NCI-H446 treated with DMSO at 0.1 percent for 48 hours (cell line): ENCODE results near the gene KLF2.
"Not testable (repeated sequence)": the region's sequence is repeated elsewhere in the genome, so short reads cannot be mapped to it uniquely, and the experiment has no call there.

ENCODE experiments used
- DNase-seq: peaks from one replicate; lab custom pipeline; 2025; lab: John Stamatoyannopoulos, UW

The KLF2 gene

DNA sequence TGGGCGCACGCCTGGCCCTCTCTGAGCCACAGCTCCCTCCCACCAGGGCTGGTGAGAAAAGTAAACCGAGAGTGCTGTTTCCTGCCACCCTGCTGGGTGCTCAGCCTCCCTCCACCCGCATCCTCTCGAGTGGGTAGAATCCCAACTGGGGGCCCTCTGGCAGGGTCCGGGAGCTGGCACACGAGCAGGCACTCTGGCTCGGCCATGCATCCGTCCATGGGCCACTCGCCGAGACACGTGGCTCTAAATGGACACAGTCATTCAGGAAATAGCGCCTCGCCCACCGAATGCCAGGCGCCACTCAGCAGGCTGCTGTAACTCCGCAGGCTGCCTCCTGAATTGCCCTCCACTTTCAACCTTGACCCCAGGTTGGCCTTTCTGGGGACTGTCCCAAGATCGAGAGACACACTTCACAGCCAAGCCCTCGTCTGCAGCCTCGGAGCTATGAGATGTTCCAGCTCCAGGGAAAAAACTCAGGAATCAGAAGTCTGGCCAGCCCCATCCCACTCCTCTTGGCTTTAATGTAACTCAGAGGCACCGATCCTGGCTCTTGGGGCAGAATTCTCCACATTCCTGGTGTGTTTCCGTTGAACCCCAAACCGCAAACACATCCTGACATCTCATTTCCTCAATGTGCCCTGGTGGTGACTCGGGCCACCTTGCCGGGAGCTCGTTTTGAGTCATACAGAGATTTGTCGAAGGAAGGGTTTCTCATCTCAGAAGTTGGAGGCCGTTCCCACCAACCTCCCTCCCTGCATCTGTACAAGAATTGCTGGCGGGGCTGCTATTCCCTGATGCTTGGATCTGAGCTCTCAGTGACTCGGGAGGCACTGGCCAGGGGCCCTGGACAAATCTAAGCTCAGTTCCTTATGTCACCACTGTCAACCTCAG, 14.1 kb downstream of the KLF2 start:
- no peak for DNase-seq

DNA sequence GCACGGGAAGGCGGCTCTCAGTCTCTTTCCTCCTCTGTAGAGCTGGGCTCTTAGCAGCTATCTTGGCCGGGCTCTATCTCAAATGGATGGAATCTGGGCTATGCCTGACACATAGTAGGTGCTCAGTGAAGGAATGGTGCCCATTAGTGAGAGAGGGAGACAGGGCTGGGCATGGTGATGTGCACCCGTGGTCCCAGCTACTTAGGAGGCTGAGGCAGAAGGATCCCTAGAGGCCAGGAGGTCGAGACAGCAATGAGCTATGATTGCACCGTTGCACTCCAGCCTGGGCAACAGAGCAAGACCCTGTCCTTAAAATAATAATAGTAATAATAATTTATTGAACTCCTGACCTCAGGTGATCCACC, 14.7 kb downstream of the KLF2 start:
- no peak for DNase-seq

DNA sequence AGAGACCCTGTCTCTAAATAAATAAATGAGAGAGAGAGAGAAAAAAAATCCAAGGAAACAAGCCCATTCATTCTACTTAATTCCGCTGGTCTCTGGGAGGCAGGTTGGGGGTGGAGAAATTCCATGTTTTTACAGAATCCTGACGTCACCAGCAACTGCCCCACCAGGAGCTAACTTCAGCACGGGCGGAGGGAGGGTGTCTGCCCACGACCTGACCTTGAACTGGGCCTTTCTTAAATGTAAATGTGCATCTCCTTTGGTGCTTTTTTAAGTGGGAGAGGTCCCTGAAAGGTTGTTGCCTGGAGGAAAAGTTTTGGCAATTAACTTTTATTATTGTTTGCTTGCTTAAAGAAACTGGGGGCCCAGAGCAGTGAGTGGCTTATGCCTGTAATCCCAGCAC, 15.5 kb downstream of the KLF2 start:
- no peak for DNase-seq

DNA sequence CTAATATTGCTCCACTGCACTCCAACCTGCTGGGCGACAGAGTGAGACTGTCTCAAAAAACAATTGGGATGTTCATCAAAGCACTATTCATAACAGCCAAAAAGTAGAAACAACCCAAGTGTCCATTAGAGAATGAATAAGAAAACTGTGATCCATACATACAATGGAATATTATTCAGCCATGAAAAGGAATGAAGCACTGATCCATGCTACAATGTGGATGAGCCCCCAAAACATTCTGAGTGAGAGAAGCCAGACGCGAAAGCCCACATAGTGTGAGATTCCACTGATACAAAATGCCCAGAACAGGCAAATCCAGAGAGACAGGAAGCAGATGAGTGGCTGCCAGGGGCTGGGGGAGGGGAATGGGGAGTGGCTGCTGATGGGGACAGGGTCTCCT, 16.0 kb downstream of the KLF2 start:
- DNase-seq = no peak

DNA sequence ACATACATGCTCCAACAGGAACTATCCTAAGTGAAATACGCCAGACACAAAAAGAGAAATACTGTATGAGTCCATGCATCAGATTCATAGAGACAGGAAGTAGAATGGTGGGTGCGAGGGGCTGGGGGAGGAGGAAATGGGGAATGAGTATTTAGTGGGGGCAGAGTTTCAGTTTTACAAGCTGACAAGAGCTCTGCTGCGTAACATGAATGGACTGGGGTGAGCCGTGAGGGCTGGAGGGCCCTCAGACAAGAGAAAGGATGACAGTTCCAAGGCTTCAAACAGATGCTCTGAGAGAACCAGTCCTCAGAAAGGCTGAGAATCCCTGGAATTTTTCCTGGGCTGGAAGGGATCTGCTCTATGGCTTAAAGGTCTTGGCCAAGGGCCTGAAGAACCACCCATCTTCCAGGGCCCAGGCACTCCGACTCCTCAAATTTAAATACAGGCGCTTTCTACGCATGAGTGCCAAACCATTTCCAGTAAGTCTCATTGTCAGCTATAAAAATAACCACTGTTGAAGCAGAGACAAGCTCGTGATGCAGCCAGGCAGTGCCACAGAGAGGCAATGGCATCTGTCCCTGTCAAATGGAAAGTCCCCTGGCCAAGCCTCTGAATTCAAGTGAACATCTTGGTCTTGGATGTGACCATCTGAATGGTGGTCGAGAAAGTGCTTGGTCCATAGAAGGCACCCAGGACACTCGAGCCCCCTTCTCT, 17.5 kb downstream of the KLF2 start:
- no peak for DNase-seq

DNA sequence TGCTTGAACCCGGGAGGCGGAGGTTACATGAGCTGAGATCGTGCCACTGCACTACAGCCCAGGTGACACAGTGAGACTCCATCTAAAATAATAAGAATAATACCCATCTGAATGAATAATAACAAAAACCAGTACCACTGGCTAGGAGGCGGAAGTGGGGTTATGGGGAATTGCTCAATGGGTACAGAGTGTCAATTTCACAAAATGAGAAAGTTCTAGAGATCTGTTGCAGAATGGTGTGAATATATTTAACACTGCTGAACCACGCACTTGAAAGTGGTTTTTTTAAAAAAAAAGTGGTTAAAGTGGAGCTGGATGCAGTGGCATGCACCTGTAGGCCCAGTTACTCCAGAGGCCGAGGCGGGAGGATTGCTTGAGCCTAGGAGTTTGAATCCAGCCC, 18.5 kb downstream of the KLF2 start:
- no peak for DNase-seq

DNA sequence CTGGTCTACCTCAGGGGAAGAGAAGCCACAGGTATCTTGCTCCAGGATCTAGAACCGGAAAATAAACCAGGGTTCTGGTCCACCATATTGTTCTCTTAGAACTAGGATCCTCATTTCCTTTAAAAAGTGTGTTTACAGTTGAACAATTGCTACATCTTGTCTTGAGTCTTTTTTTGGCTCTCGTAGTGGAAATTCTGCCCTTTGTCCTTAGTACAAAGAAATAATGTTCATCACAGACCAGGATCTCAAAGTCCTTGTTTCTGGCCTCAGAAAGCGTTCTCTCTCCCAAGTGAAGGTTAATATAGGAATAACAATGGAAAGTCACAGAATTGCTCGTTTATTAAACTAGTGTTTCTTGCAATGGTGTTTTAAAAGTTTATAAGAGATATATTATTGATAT, 20.8 kb downstream of the KLF2 start:
- no peak for DNase-seq

DNA sequence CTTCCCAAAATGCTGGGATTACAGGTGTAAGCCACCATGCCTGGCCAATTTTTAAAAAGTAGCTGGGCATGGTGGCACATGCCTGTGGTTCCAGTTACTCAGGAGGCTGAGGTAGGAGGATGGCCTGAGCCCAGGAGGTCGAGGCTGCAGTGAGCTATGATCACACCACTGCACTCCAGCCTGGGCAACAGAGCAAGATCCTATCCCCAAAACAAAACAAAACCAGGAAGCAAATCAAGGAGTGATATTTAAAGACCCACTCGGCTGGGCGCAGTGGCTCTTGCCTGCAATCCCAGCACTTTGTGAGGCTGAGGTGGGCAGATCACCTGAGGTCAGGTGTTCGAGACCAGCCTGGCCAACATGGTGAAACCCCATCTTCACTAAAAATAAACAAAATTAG, 22.5 kb downstream of the KLF2 start:
- DNase-seq = not testable (repeated sequence)

DNA sequence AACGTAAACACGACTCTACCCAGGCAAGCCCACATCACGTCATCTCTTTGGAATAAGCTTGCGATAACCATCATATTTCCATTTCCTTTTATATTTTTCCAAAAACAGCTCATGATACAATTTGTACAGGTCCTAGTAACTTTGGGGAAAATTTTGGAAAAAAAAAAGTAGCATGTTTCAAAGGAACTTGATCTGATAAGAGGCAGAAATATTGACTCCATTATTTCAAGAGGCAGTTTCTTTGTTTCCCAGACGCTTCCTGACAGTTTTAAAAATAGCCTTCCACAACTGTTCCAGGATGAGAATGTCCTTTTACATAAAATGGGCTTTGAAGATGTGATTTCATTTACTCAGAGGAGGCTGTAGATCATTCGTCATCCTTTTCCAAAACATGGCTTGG, 23.1 kb downstream of the KLF2 start:
- no peak for DNase-seq

DNA sequence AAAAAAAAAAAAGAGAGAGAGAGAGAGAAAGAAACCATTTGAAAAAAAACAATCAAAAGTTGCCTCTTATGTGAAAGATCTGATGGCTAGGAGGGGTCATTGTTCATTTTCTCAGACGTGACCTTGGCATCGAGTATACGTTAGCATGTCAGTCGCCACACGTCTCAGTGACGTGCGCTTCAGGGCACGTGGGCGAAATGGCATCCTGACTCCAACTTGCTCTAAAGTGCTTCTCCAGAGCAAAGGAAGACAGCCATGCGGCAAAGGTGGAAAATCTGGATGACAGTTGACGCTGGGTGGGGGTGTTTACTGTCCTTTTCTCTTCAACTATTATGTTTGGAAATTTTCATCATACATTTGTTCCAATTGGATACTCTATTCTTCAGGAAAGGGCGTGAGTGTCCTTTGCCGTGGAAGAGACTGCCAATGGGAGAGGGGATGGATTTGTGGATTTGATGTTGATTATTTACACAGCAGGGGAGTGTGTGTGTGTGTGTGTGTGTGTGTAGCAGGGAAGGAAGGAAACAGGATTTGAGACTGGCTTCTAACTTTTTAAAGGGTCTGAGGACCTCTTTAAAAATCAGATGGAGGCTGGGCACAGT, 25.0 kb downstream of the KLF2 start:
- DNase-seq = no peak

DNA sequence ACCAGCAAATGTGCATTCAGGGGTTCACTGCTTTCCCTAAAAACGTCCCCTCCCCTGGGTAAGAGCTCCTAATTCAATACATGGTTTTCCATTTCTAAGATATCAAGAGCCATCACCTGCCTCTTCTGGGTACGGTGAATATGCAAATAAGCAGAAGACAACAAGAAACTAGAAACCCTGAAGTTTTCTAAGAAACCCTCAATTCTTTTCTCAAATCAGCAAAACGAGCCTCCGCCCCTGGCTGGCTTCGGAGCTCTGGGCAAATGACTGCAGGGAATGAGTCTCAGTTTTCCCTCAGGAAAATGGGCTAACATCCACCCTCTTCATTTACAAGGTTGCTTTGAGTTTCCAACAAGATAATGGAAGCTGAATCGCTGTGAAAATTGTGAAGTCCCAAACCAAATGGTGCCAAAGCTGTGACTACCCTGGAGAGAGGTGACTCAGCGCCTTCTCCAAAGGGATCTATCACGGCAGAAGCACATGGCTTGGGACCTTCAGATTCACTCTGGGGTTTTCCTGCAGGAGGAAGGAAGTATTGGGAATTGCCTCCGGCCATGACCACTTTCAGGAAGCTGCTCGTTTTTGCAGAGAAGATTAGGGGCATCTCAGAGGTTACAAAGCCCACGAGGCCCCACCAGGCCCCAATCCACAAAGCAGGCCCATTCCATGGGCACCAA, 26.6 kb downstream of the KLF2 start:
- DNase-seq = no peak

DNA sequence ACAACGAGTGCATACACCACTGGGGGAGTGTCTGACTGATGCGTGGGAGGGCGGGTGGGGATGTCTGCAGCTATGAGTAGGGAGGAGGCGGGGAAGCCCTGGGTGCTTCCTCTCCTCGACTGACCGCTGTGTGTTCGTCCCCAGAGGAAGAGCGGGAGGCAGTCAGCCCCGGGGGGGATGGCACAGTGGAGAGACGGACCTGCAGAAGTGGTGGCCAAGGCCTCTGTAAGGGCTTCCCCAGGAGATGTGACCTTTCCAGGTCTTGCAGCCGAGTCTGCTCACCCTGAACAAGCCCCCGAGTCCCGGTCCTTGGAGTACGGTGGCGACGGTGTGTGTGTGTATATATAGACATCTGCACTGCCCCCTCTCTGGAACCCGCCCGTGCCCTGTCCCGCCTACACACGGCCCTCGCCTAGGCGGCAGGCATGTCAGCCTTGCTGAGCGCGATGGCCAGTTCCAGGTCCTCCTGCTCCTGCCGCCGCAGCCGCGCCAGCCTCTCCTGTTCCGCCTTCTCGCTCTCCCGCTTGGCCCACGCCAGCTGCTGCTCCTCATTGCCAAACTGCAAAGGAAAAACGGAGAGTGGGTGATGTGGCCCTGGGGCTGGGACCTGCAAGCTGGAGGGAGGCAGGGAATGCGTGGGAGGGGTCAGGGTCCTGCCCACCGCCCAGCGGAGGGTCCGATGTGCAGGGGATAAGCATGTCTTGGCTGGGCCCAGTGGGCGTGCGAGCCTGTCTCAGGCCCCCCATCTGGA, 30.8 kb downstream of the KLF2 start:
- DNase-seq = no peak

DNA sequence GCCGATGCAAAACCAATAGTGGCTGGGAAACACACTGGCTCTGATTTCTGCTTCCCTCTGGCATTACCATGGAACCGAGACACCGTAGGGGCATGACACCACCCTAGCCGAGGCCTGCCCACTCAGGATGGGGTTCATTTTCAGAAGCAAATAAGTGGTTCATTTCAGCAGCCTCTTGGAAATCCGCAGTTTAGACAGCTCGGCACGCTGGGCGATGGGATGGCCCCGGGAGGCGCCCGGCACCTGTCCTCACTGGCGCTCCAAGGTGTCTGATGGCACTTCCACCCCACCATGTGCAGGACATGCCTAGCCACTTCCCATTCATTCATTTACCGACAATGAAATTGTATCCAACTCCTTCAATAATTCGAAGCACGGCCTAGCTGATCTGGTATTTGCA, 33.8 kb downstream of the KLF2 start:
- DNase-seq = no peak

DNA sequence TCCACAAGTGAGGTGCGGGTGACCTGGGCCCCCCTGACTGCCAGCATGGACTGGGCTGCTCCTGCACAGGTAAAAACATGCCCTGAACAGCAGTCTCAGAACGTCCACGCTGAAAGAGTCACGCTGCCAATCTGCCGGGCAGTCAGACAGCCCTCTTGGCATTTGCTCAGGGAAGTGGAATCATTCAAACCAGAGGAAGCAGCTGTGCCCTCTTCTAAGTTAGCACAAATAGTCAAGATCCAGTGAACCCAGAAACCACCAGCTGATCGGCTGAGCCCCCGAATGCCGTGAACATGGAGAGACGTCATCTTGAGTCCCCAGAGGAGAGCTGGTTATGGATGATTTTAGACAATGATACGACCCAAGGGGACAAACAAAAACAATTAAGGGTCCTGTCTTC, 34.4 kb downstream of the KLF2 start:
- DNase-seq = no peak

DNA sequence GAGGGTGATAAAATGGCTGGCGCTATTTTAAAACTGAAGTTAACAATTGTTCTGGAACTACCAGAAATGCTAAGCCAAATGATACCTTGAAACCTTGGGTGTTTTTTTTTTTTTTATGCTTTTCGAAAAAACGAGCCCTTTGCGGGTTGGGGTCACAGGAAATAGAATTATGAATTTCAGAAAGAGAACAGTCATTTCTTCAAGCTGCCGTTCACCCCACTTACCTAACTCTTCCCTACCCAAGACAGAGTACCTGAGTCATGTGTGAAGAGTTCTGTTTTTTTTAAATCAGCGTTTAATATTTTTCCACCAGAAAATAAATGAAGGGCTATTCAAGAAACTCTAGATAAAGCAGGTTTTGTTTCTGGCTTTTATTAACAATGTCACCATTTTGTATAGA, 35.3 kb downstream of the KLF2 start:
- no peak for DNase-seq

DNA sequence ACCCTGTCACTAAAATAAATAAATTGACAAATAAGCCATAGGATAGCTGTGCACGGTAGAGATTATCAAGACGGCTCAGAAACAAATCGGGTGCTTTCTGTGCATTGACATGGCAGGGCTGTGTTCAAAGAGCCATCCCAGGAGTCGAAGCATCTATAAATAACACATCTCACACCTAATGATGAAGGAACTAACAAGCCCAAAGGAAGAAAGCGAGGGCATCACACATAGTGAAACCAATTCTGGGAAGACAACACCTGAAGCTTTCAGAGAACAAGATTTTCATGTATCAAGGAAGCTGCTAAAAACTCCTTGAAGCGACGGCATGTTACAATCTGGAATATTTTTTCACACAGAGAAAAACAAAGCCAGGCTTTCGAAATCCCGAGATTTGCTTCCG, 36.1 kb downstream of the KLF2 start:
- no peak for DNase-seq

DNA sequence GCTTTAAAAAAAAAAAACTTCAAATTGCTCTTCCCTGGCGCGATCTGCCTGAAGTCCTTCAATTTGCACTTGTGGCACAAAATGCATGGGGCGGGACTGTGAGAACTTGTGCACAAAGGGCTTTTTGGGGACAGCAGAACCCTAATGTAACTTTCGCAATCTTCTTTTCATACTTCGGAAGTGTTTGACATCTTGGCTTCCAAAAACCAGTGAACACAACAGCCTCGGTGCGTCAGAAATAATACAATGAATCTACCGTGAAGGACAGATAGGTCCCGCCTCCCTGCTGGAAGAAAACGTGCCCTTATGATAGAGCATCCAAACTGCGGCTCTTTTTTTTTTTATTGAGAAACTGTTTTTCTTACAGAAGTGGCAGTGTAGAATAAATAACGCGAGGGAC, 36.6 kb downstream of the KLF2 start:
- DNase-seq = no peak

DNA sequence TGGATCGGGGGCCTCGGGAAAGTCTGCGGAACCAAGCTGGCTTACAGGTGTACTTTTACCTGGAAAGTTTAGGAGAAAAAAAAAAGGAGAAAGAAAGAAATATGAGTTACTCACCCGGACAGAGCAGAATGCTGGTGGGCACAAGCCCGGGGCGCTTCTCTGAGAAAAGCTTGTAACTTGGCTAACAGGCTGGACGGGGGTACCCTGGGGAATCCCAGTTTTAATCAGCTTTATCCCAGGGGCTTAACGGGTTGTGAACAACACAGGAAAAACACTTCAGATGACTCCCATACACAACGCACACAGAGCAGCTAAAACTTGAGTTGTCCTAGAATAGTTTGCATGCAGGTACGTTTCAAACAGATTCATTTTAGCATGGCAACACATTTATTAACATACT, 37.3 kb downstream of the KLF2 start:
- no peak for DNase-seq

DNA sequence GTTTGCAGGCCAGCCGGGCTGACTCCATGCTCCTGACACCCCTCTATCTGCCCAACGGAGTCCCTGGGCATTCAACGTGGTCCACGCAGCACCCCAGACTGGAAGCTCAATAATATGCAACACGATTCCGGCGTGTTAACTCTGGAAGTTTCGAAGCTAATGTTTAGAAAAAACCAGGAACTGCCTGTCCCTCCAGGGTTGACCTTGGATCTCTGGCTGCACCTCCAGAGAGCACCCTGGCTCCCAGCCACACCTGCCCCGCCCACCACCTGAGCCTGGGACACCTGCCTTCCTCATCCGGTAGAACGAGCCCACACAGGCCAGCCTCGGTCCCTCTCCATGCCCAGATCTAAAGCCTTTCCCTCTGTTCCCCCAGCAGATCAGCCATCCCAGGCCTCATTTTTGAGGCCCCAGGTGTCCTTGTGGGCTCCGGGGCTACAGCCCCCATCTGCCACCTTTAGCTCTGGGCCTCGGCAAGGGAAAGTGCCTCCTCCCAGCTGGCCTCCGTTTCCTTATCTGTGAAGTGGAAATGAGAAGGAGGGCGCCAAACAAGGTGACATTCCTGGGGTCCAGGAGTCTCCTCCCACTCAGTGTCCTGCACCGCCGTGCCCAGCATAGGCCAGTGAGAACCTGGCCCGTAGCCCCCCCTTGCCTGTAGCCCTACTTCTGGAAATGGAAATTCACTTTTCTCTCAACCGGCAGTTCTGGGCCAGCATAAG, 38.7 kb downstream of the KLF2 start:
- DNase-seq = no peak

DNA sequence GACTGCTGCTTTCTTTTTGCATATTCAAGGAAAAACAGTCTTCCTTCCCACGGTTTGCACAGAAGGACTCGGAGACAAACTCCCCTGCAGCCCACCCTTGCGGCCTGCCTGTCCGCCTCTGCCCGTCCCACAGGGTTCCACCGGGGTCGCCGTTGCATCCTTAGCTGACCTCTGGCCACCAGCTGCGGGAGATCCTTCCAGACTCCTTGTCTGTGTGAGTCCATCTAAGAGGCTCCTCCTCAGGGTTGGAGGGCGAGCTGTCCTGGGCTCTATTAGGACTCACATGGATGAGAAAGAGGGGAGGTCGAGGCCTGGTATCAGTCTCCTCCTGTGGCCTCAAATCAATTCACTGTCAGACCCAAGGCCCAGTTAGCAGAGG, 39.2 kb downstream of the KLF2 start:
- no peak for DNase-seq

DNA sequence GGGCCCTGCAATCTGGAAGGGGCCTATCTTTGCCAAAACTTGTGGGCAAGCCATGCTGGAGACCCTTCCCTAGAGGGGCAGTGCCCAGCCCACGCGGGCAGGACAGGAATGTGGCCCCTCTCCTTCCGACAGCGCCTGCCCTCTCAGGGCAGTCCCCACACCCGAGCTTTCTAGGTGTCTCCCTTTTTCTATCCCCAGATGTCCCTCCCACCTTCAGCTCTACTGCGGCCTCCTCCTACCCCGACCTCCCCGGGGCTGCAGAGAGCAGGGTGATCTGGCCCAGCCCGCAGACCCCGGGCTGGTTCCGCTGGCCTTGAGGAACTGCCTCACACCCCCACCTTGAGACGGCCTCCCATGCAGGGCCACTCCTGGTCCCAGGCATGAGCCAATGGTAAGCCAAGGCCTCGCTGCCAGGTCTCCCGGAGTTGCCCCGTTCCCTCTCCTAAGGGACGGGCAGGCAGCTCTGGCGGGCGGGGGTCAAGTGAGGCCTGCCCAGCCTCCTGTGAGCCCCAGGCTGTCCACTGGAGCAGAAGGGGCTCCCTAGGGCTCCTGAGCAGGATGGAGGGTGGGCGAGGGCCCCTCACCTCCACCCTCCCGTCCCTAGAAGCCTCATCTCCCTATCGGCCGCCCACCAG, 39.7 kb downstream of the KLF2 start:
- DNase-seq = no peak
